Astrocyte (in vitro differentiated cells and primary cell): ENCODE results near the gene NEIL1. TPM values are rescaled to one million over a fixed set of nuclear protein-coding genes. Genes with fewer than 3 reads are reported as not detected.
A peak's percentile ranks its signal among the peaks of the same experiment; 100 is the strongest.
"Not testable (repeated sequence)": the region's sequence is repeated elsewhere in the genome, so short reads cannot be mapped to it uniquely, and the experiment has no call there.

Experiments
- DNase-seq: peaks from one replicate; pipeline ENCODE4 v3.0.0-alpha.2; 2010; ENCODE audit warnings: low read depth
- FAIRE-seq: peaks from 2 replicates; lab custom pipeline; 2011; peaks lifted over from hg19 to GRCh38; lab: Jason Lieb, UNC
- H2AFZ ChIP-seq: 2 replicates; pipeline ENCODE4 v1.6.0; 2012; ENCODE audit warnings: low read depth, low read length, inconsistent platforms
- H3K27ac ChIP-seq: 2 replicates; pipeline ENCODE4 v1.5.1; 2011; ENCODE audit warnings: low read depth, low read length, inconsistent platforms
- H3K27me3 ChIP-seq: 2 replicates; pipeline ENCODE4 v1.6.0; 2011; ENCODE audit warnings: low read length, inconsistent platforms; ENCODE audit not compliant: insufficient read depth
- H3K36me3 ChIP-seq: 2 replicates; pipeline ENCODE4 v1.5.1; 2011; ENCODE audit warnings: low read length, inconsistent platforms; ENCODE audit not compliant: insufficient read depth
- H3K4me1 ChIP-seq: 2 replicates; pipeline ENCODE4 v1.5.1; 2011; ENCODE audit warnings: low read length, inconsistent platforms; ENCODE audit not compliant: insufficient read depth
- H3K4me2 ChIP-seq: 2 replicates; pipeline ENCODE4 v1.6.0; 2012; ENCODE audit warnings: low read length, inconsistent platforms
- H3K4me3 ChIP-seq: 2 replicates; pipeline ENCODE4 v1.5.1; 2011; ENCODE audit warnings: low read depth, mild to moderate bottlenecking, low read length, inconsistent platforms; ENCODE audit not compliant: insufficient read depth
- H3K79me2 ChIP-seq: 2 replicates; pipeline ENCODE4 v1.6.0; 2012; ENCODE audit warnings: mild to moderate bottlenecking, low read length, inconsistent platforms; ENCODE audit not compliant: insufficient read depth
- H3K9ac ChIP-seq: 2 replicates; pipeline ENCODE4 v1.6.0; 2012; ENCODE audit warnings: mild to moderate bottlenecking, low read length, inconsistent platforms
- H3K9me3 ChIP-seq: 2 replicates; pipeline ENCODE4 v1.5.1; 2012; ENCODE audit warnings: low read depth, mild to moderate bottlenecking, low read length, inconsistent platforms; ENCODE audit not compliant: insufficient read depth
- H4K20me1 ChIP-seq: 2 replicates; pipeline ENCODE4 v1.6.0; 2012; ENCODE audit warnings: low read length, inconsistent platforms; ENCODE audit not compliant: insufficient read depth
- H3K27ac Mint-ChIP-seq: one replicate; pipeline ENCODE4 v1.8.0; 2021; ENCODE audit warnings: mild to moderate bottlenecking, mixed read lengths; ENCODE audit not compliant: unreplicated experiment
- H3K27me3 Mint-ChIP-seq: one replicate; pipeline ENCODE4 v1.8.0; 2021; ENCODE audit warnings: low read depth, mixed read lengths; ENCODE audit not compliant: unreplicated experiment
- H3K36me3 Mint-ChIP-seq: one replicate; pipeline ENCODE4 v1.8.0; 2021; ENCODE audit warnings: low read depth, mixed read lengths; ENCODE audit not compliant: unreplicated experiment
- H3K4me1 Mint-ChIP-seq: one replicate; pipeline ENCODE4 v1.8.0; 2021; ENCODE audit warnings: low read depth, mixed read lengths; ENCODE audit not compliant: unreplicated experiment
- H3K4me3 Mint-ChIP-seq: one replicate; pipeline ENCODE4 v1.8.0; 2021; ENCODE audit warnings: mild to moderate bottlenecking, moderate library complexity, mixed read lengths; ENCODE audit not compliant: unreplicated experiment
- H3K9me3 Mint-ChIP-seq: one replicate; pipeline ENCODE4 v1.8.0; 2021; ENCODE audit warnings: mild to moderate bottlenecking, mixed read lengths; ENCODE audit not compliant: unreplicated experiment
- EZH2 ChIP-seq: IDR thresholded peaks from 2 replicates; pipeline ENCODE4 v1.6.1; 2012; ENCODE audit warnings: mild to moderate bottlenecking, low read length, inconsistent platforms; ENCODE audit not compliant: insufficient read depth
- total RNA-seq: library from RNA; stranded (reverse); gene quantifications from 2 replicates; pipeline ENCODE4 v1.2.1, GENCODE V29; 2021
- TF ChIP-seq, protein P1 (sequence below): IDR thresholded peaks from 2 replicates; pipeline ENCODE4 v1.5.1; 2011; ENCODE audit warnings: low read depth, mild to moderate bottlenecking, inconsistent platforms, low read length, moderate library complexity; ENCODE audit not compliant: insufficient read depth

The NEIL1 gene
- total RNA-seq, 1 donor from 2014 or later = 5.1 TPM

GRCh38 chr15:75348562-75349350 lies 1.9 kb downstream of the NEIL1 start:
- no peaks in the 10 kb centered on the region for H3K79me2 ChIP-seq
- no peaks in the 10 kb centered on the region for H3K27me3 Mint-ChIP-seq
- H3K9me3 Mint-ChIP-seq = no peaks in the 10 kb centered on the region
- H3K27ac ChIP-seq = no peak overlapping the region
- H3K36me3 ChIP-seq = no peaks in the 10 kb centered on the region
- no peaks in the 10 kb centered on the region for H3K4me1 Mint-ChIP-seq
- H2AFZ ChIP-seq = no peak overlapping the region
- H3K9ac ChIP-seq = peak overlapping the region; percentile 68
- peak overlapping the region; percentile 96 for H3K4me2 ChIP-seq
- peak overlapping the region; percentile 77 for H3K4me3 Mint-ChIP-seq
- H3K27ac Mint-ChIP-seq = no peak overlapping the region
- peak; percentile 84 for TF ChIP-seq EZH2
- TF ChIP-seq, protein P1, sequence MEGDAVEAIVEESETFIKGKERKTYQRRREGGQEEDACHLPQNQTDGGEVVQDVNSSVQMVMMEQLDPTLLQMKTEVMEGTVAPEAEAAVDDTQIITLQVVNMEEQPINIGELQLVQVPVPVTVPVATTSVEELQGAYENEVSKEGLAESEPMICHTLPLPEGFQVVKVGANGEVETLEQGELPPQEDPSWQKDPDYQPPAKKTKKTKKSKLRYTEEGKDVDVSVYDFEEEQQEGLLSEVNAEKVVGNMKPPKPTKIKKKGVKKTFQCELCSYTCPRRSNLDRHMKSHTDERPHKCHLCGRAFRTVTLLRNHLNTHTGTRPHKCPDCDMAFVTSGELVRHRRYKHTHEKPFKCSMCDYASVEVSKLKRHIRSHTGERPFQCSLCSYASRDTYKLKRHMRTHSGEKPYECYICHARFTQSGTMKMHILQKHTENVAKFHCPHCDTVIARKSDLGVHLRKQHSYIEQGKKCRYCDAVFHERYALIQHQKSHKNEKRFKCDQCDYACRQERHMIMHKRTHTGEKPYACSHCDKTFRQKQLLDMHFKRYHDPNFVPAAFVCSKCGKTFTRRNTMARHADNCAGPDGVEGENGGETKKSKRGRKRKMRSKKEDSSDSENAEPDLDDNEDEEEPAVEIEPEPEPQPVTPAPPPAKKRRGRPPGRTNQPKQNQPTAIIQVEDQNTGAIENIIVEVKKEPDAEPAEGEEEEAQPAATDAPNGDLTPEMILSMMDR = no peak
- H4K20me1 ChIP-seq = no peaks in the 10 kb centered on the region
- peak overlapping the region; percentile 65 for H3K4me3 ChIP-seq
- H3K9me3 ChIP-seq = peaks cover 2% of the 10 kb centered on the region
- FAIRE-seq (no peak), DNase-seq (no peak)
- H3K4me1 ChIP-seq = peaks cover 19% of the 10 kb centered on the region
- H3K36me3 Mint-ChIP-seq = peaks cover 8% of the 10 kb centered on the region
- H3K27me3 ChIP-seq = peaks cover 17% of the 10 kb centered on the region

DNA sequence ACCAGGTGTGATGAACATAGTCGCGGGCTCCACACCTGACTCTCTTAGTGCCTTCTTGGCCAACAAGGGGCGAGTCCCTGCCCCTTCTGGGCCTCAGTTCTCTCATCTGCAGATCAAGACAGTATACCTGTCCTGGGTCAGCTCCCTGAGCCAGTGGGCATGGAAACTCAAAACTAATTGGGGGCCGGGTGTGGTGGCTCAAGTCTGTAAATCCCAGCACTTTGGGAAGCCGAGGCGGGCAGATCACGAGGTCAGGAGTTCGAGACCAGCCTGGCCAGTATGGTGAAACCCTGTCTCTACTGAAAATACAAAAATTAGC lies 2.5 kb downstream of the NEIL1 start:
- H3K27ac Mint-ChIP-seq, H2AFZ ChIP-seq: not testable (repeated sequence)

DNA sequence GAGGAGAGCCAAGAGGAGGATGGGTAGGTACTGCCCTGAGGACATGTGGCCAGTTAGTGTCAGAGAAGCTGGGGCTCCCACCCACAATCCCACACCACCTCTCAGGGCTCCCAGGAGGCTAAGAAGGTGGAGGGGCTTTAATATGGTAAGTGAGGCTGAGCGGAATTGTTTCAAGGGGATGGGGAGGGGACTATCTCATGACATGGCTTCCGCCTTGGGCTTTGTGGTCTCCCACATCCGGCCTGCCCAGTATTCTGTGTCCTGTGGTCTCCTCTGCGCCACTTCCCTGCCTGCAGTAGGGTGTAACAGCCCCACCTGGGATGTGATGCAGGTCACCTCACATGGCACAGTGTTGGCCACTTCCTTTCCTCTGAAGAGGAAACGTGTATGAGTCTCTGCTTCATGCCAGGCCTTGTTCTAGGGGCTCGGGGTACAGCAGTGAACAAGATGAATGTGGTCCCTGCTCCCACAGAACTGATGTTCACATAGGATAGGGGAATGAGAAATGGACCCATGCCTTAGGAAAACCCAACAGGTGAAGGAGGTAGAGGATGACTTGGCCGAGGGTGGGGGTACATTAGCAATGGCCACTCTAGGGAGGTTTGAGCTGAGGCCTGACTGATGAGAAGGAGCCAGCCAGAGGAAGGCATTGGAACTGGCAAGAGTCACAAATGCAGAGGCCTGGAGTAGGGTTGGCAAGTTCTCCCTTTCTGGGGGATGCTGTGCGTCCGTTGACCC lies 3.2 kb downstream of the NEIL1 start:
- Histone ChIP-seq H3K4me1 (peaks cover 19% of the 10 kb centered on the region), H3K4me2 (no peak overlapping the region), H3K27me3 (peaks cover 17% of the 10 kb centered on the region), H3K36me3 (no peaks in the 10 kb centered on the region), H3K27ac (no peak overlapping the region), H3K9ac (no peak overlapping the region), H3K79me2 (no peaks in the 10 kb centered on the region), H3K4me3 (no peak overlapping the region), H3K9me3 (peaks cover 2% of the 10 kb centered on the region), H2AFZ (no peak overlapping the region), H4K20me1 (no peaks in the 10 kb centered on the region)
- FAIRE-seq (no peak), DNase-seq (no peak)
- TF ChIP-seq, protein P1 = no peak
- no peak for TF ChIP-seq EZH2
- no peaks in the 10 kb centered on the region for H3K27me3 Mint-ChIP-seq
- H3K36me3 Mint-ChIP-seq = peaks cover 8% of the 10 kb centered on the region
- no peaks in the 10 kb centered on the region for H3K9me3 Mint-ChIP-seq
- H3K27ac Mint-ChIP-seq = no peak overlapping the region
- H3K4me3 Mint-ChIP-seq = peak overlapping the region; percentile 45
- H3K4me1 Mint-ChIP-seq = no peaks in the 10 kb centered on the region

More for the DNA sequence above, 2.5 kb downstream of the NEIL1 start:
- H3K36me3 Mint-ChIP-seq, H3K4me1 Mint-ChIP-seq, H3K4me3 Mint-ChIP-seq, H3K9me3 ChIP-seq, FAIRE-seq, H3K36me3 ChIP-seq, H3K9ac ChIP-seq, H4K20me1 ChIP-seq, H3K27ac ChIP-seq, H3K4me2 ChIP-seq, H3K9me3 Mint-ChIP-seq, H3K79me2 ChIP-seq, DNase-seq, H3K4me3 ChIP-seq, H3K27me3 Mint-ChIP-seq: not testable (repeated sequence)
- Histone ChIP-seq H3K4me1 (peaks cover 19% of the 10 kb centered on the region), H3K27me3 (peaks cover 17% of the 10 kb centered on the region)
